ENCODE results near the gene RSRC2. TPM values are rescaled to one million over a fixed set of nuclear protein-coding genes. Genes with fewer than 3 reads are reported as not detected.
"Not testable (repeated sequence)": the region's sequence is repeated elsewhere in the genome, so short reads cannot be mapped to it uniquely, and the experiment has no call there.

Gene RSRC2
- total and polyA plus RNA-seq, 10 of the 15 experiments (the other 5 are each of a cell fraction or from before 2014, with no cell fraction given), result 49.8 to 112 (median 60.6) TPM

- in situ Hi-C loops (cut with MboI), result no loop called here
- ChIA-PET CTCF (no interaction called here), SMC1A (ENCODE audit: uncharacterized antibody, unreplicated experiment) (no interaction called here), POLR2A (no interaction called here), RAD21 (ENCODE audit: unreplicated experiment) (no interaction called here)
- FAIRE-seq, result no peak
- no peak for DNase-seq (ENCODE audit: low read depth, low spot score)
- intact Hi-C loops (cut with micrococcal nuclease; ENCODE audit: unreplicated experiment), result no loop called here
- no peaks in the 10 kb centered on the region for H3K27me3 ChIP-seq (replicated peaks in 1 of 2; ENCODE audit: control insufficient read depth in 2 of 2, insufficient read depth in 2 of 2, low read length in 1 of 2)
- H3K4me3 ChIP-seq, result no peak overlapping the region
- H3K4me1 ChIP-seq (ENCODE audit: control insufficient read depth, insufficient read depth, low read length), result no peaks in the 10 kb centered on the region
- no peak overlapping the region for H3K27ac ChIP-seq (ENCODE audit: control insufficient read depth, insufficient read depth)
- H3K79me2 ChIP-seq (ENCODE audit: control insufficient read depth, insufficient read depth, low read length), result no peaks in the 10 kb centered on the region
- no peaks in the 10 kb centered on the region for H3K9me3 ChIP-seq (replicated peaks; ENCODE audit: control insufficient read depth, insufficient read depth, low read length)
- H3K9ac ChIP-seq (ENCODE audit: control insufficient read depth, insufficient read depth, low read length), result no peak overlapping the region
- no TSS peak for BruUV-seq (replicated peaks)
- TF ChIP-seq CHD4 (IDR thresholded peaks at IDR 0.05), result no peak
- no peak for TF ChIP-seq KDM1A (IDR thresholded peaks at IDR 0.05; ENCODE audit: borderline replicate concordance)
- no peak for TF ChIP-seq TCF3 (IDR thresholded peaks at IDR 0.05; ENCODE audit: borderline replicate concordance, insufficient read depth, low read depth, low read length)
- TF ChIP-seq POLR2A (IDR thresholded peaks at IDR 0.05; ENCODE audit: low read depth, low read length), result no peak
- TF ChIP-seq USF2 (IDR thresholded peaks at IDR 0.05; ENCODE audit: borderline replicate concordance, low read depth, low read length), result no peak
- TF ChIP-seq, protein P1, sequence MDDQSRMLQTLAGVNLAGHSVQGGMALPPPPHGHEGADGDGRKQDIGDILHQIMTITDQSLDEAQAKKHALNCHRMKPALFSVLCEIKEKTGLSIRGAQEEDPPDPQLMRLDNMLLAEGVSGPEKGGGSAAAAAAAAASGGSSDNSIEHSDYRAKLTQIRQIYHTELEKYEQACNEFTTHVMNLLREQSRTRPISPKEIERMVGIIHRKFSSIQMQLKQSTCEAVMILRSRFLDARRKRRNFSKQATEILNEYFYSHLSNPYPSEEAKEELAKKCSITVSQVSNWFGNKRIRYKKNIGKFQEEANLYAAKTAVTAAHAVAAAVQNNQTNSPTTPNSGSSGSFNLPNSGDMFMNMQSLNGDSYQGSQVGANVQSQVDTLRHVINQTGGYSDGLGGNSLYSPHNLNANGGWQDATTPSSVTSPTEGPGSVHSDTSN (IDR thresholded peaks at IDR 0.05; ENCODE audit: insufficient replicate concordance, low read depth, low read length), result no peak
- no peak for TF ChIP-seq ZBED1 (IDR thresholded peaks at IDR 0.05; ENCODE audit: borderline replicate concordance)
- TF ChIP-seq CREB1 (IDR thresholded peaks at IDR 0.05; ENCODE audit: low read depth), result no peak
- TF ChIP-seq, protein P2, sequence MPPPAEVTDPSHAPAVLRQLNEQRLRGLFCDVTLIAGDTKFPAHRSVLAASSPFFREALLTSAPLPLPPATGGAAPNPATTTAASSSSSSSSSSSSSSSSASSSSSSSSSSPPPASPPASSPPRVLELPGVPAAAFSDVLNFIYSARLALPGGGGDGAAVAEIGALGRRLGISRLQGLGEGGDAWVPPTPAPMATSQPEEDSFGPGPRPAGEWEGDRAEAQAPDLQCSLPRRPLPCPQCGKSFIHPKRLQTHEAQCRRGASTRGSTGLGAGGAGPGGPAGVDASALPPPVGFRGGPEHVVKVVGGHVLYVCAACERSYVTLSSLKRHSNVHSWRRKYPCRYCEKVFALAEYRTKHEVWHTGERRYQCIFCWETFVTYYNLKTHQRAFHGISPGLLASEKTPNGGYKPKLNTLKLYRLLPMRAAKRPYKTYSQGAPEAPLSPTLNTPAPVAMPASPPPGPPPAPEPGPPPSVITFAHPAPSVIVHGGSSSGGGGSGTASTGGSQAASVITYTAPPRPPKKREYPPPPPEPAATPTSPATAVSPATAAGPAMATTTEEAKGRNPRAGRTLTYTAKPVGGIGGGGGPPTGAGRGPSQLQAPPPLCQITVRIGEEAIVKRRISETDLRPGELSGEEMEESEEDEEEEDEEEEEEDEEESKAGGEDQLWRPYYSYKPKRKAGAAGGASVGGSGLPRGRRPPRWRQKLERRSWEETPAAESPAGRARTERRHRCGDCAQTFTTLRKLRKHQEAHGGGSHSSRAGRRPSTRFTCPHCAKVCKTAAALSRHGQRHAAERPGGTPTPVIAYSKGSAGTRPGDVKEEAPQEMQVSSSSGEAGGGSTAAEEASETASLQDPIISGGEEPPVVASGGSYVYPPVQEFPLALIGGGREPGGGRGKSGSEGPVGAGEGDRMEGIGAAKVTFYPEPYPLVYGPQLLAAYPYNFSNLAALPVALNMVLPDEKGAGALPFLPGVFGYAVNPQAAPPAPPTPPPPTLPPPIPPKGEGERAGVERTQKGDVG (CRISPR knock-in tag; IDR thresholded peaks at IDR 0.05), result no peak
- TF ChIP-seq GATAD2B (conservative IDR thresholded peaks at IDR 0.05; ENCODE audit: low read depth), result no peak
- H2AFZ ChIP-seq (ENCODE audit: control insufficient read depth, low read depth, low read length), result no peak overlapping the region
- H3K36me3 ChIP-seq (ENCODE audit: control insufficient read depth in 2 of 2, insufficient read depth in 2 of 2, low read length in 1 of 2), result peaks cover 4 to 19% of the 10 kb centered on the region in 2 experiments
- 90% methylated on average over 6 of the region's 6 CpGs for WGBS (ENCODE audit: insufficient coverage, insufficient replicate concordance, low lambda C conversion rate, missing lambda C conversion rate)
- ATAC-seq, result no peak
- no peak overlapping the region for H3K4me2 ChIP-seq (ENCODE audit: control insufficient read depth, insufficient read depth)
- no peaks in the 10 kb centered on the region for H4K20me1 ChIP-seq (ENCODE audit: control insufficient read depth, insufficient read depth)
Measured at GRCh38 chr12:122571821-122572220, 45.1 kb upstream of the RSRC2 start.

DNA sequence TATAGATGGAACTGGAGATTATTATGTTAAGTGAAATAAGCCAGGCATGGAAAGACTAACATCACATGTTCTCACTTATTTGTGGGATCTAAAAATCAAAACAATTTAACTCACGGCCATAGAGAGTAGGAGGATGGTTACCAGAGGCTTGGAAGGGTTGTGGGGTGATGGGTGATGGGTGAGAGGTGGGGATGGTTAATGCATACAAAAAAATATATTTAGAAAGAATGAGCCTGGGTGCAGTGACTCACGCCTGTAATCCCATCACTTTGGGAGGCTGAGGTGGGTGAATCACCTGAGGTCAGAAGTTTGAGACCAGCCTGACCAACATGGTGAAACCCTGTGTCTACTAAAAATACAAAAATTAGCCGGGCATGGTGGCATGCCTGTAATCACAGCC is 43.3 kb upstream of the RSRC2 start:
- FAIRE-seq; CTCF ChIA-PET; POLR2A ChIA-PET; SMC1A ChIA-PET (ENCODE audit: uncharacterized antibody, unreplicated experiment); intact Hi-C loops (cut with micrococcal nuclease; ENCODE audit: unreplicated experiment); in situ Hi-C loops (cut with MboI); H3K27me3 ChIP-seq (replicated peaks in 1 of 2; ENCODE audit: control insufficient read depth in 2 of 2, insufficient read depth in 2 of 2, low read length in 1 of 2); H3K4me1 ChIP-seq (ENCODE audit: control insufficient read depth, insufficient read depth, low read length); DNase-seq (ENCODE audit: low read depth, low spot score); H3K4me2 ChIP-seq (ENCODE audit: control insufficient read depth, insufficient read depth); H3K4me3 ChIP-seq; H3K27ac ChIP-seq (ENCODE audit: control insufficient read depth, insufficient read depth); H3K9me3 ChIP-seq (replicated peaks; ENCODE audit: control insufficient read depth, insufficient read depth, low read length); H3K9ac ChIP-seq (ENCODE audit: control insufficient read depth, insufficient read depth, low read length); H4K20me1 ChIP-seq (ENCODE audit: control insufficient read depth, insufficient read depth); ATAC-seq; H2AFZ ChIP-seq (ENCODE audit: control insufficient read depth, low read depth, low read length); RAD21 ChIA-PET (ENCODE audit: unreplicated experiment); BruUV-seq (replicated peaks); H3K79me2 ChIP-seq (ENCODE audit: control insufficient read depth, insufficient read depth, low read length): not testable (repeated sequence)
- 63% methylated on average over 3 of the region's 3 CpGs for WGBS (ENCODE audit: insufficient coverage, insufficient replicate concordance, low lambda C conversion rate, missing lambda C conversion rate)
- H3K36me3 ChIP-seq (ENCODE audit: control insufficient read depth in 2 of 2, insufficient read depth in 2 of 2, low read length in 1 of 2), result peaks cover 2 to 11% of the 10 kb centered on the region in 2 experiments; a peak in 3 of 4 replicates
